ENCODE data around the gene SVIL.

The SVIL gene

GRCh38 chr10:29411666-29412315 lies 223.0 kb downstream of the SVIL start:
- DNase-seq (ENCODE audit: low read depth): no peak

- DNase-seq (ENCODE audit: low read depth): peak; percentile 16
These were observed 225.3 kb downstream of the SVIL start for GRCh38 chr10:29409241-29410054.

GRCh38 chr10:29408847-29409240 lies 225.9 kb downstream of the SVIL start:
- no peak for DNase-seq (ENCODE audit: low read depth)

Data from stimulated activated CD8-positive, alpha-beta memory T cell treated with anti-CD3 and anti-CD28 coated beads, Interleukin-15, amount 100 ng/mL, for 24 hours (primary cell).